Thyroid gland (tissue), 4 donors: ENCODE measurements around the gene FHIT.

ENCODE experiments used
- CTCF ChIP-seq, 6 experiments: fragments of 200-600 bp in 3 of 6; fragments of 450-650 bp in 3 of 6; sonication (generic) in 3 of 6; IDR thresholded peaks; one replicate each; pipeline ENCODE4 v1.5.1; 2016 to 2019; ENCODE audit warnings: antibody characterized with exemption in 6 of 6, mild to moderate bottlenecking in 2 of 6, inconsistent platforms in 1 of 6, moderate library complexity in 1 of 6
- POLR2A ChIP-seq, 2 donors: fragments of 450-650 bp; IDR thresholded peaks; one replicate each; pipeline ENCODE4 v1.6.1; 2017; ENCODE audit warnings: antibody characterized with exemption in 2 of 2, mild to moderate bottlenecking in 2 of 2, moderate library complexity in 1 of 2

- no peak for TF ChIP-seq CTCF (IDR thresholded peaks at IDR 0.05)
- TF ChIP-seq POLR2A (IDR thresholded peaks at IDR 0.05): no peak
Observed at GRCh38 chr3:59922192-59922591, 1329.1 kb downstream of the FHIT start.
